GM10248 (cell line): ENCODE data around the gene PCED1A.

ENCODE experiments used
- CTCF ChIA-PET: fragments of 300-600 bp; sonication (Branson Sonifier 250); formaldehyde crosslinking; extraction: SDS; loops from one replicate; lab custom pipeline; 2021; ENCODE audit warnings: antibody characterized with exemption; lab: Yijun Ruan, JAX
- POLR2A ChIA-PET: fragments of 350-650 bp; sonication (Branson Sonifier 250); formaldehyde crosslinking; extraction: SDS; loops from one replicate; lab custom pipeline; 2020; ENCODE audit warnings: antibody characterized with exemption; lab: Yijun Ruan, JAX
- DNase-seq: peaks from one replicate; pipeline ENCODE4 v3.0.0; 2012; ENCODE audit errors: extremely low spot score
- TF ChIP-seq, protein P1 (sequence below): IDR thresholded peaks from 2 replicates; pipeline ENCODE4 v1.5.1; 2012; ENCODE audit warnings: mild to moderate bottlenecking, low read depth; ENCODE audit errors: extremely low read depth, missing control alignments, control extremely low read depth

The PCED1A gene

DNA sequence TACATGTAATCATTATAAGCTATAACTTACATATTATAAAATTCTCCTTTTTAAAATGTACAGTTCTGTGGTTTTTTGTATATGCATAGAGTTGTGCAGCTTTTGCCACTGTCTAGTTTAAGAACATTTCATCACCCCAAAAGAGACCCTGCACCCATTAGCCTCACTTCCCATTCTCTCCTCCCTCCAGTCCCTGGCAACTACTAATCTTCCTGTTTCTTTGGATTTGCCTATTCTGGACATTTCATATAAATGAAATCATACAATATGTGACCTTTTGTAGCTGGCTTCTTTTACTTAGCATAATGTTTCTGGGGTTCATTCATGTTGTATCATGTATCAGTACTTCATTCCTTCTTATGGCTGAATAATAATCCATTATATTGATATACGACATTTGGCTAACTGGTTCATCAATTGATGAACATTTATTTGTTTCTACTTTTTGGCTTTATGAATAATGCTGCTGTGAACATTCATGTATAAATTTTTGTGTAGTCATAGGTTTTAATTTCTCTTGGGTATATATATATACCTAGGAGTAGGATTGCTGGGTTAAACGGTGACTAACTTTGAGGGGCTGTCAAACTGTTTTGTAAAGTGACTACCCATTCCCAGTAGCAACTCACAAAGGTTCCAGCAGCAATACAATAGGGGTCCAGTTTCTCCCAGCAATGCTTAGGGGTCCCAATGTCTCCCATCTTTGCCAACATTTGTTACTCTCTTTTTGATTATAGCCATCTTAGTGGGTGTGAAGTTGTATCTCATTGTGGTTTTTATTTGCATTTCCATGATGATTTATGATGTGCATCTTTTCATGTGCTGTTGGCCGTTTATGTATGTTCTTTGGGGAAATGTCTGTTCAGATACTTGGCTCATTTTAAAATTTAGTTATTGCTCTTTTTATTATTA lies 43.5 kb upstream of the PCED1A start:
- CTCF ChIA-PET, result interaction anchor here (1.2 kb wide), 1 partner anchor 11 kb away, joined by 3 read pairs; the partner anchor contains the start of gene PTPRA
- no peak for DNase-seq
- POLR2A ChIA-PET, result interaction anchor here (0.7 kb wide), 1 partner anchor 68 kb away, joined by 3 read pairs; no protein-coding TSS in a partner anchor
- TF ChIP-seq, protein P1, sequence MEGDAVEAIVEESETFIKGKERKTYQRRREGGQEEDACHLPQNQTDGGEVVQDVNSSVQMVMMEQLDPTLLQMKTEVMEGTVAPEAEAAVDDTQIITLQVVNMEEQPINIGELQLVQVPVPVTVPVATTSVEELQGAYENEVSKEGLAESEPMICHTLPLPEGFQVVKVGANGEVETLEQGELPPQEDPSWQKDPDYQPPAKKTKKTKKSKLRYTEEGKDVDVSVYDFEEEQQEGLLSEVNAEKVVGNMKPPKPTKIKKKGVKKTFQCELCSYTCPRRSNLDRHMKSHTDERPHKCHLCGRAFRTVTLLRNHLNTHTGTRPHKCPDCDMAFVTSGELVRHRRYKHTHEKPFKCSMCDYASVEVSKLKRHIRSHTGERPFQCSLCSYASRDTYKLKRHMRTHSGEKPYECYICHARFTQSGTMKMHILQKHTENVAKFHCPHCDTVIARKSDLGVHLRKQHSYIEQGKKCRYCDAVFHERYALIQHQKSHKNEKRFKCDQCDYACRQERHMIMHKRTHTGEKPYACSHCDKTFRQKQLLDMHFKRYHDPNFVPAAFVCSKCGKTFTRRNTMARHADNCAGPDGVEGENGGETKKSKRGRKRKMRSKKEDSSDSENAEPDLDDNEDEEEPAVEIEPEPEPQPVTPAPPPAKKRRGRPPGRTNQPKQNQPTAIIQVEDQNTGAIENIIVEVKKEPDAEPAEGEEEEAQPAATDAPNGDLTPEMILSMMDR, result no peak

DNA sequence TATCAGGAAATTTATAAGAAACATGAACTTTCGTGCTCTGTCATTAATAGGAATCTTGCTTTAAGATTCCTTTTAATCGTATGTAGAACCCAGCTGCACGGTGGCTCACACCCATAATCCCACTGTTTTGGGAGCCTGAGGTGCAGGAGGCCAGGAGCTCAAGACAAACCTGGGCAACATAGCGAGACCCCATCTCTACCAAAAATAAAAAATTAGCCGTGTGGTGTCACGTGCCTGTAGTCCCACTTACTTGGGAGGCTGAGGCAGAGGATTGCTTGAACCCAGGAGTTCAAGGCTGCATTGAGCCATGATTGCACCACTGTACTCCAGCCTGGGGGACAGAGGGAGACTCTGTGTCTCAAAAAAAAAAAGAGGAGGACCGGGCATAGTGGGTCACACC lies 40.2 kb upstream of the PCED1A start:
- CTCF ChIA-PET, result no interaction called here
- TF ChIP-seq, protein P1, result no peak
- no peak for DNase-seq
- POLR2A ChIA-PET, result no interaction called here

- TF ChIP-seq, protein P1, result no peak
- POLR2A ChIA-PET, result no interaction called here
- no peak for DNase-seq
- CTCF ChIA-PET, result interaction anchor here (1.2 kb wide), 1 partner anchor 14 kb away, joined by 3 read pairs; no protein-coding TSS in a partner anchor
Measured at GRCh38 chr20:2879146-2879545, 38.7 kb upstream of the PCED1A start.

DNA sequence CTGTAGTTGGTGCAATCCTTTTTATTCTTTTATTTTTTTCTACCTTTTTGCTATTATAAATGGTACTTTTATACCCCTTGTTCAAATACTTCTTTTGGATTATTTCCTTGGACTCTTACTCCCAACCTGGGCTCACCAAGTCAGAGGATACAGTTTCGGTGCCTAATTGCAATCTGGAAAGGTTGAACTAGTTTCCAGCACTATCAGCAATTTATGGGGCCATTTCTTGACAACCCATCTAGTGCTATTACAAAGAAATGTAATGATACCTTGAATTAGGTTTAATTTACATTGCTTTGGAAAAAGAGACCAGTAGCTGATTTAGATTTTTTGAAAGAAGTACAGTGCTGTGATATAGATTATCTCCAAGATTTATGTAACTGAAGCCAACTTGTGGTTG lies 38.1 kb upstream of the PCED1A start:
- DNase-seq, result no peak
- TF ChIP-seq, protein P1, result no peak
- POLR2A ChIA-PET, result no interaction called here
- CTCF ChIA-PET, result interaction anchor here (1.2 to 1.5 kb wide), 2 partner anchors 11 to 13 kb away, joined by 3 to 4 read pairs; no protein-coding TSS in a partner anchor

GRCh38 chr20:2875690-2876203 lies 35.3 kb upstream of the PCED1A start:
- POLR2A ChIA-PET, result no interaction called here
- TF ChIP-seq, protein P1, result no peak
- CTCF ChIA-PET, result interaction anchor here (1.3 to 1.4 kb wide), 2 partner anchors 12 to 26 kb away, joined by 5 read pairs; no protein-coding TSS in a partner anchor
- no peak for DNase-seq

DNA sequence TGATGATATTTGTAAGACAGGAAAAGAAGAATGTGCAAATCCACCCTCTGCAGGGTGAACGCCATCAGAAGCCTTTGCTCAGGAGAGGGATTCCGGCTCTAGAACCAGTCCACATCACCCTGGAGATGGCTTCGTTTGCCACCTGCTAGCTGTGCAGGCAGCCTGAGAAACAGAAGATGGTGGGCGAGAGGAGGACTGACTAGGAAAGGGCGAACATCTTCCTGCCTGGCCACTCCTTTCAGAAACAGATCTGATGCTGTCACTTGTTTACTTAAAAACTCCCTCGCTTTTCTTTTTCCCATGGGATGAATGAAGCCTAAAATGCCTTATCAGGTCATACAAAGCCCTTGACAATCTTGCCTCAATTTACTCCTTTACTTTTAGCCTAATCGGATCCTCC lies 34.0 kb upstream of the PCED1A start:
- peak; percentile 12 for DNase-seq
- TF ChIP-seq, protein P1, result no peak
- ChIA-PET CTCF (interaction anchor here (2.5 kb wide), 1 partner anchor 10 kb away, joined by 9 read pairs; no protein-coding TSS in a partner anchor), POLR2A (no interaction called here)
